GM19193 (cell line): ENCODE results near the gene DLG2.

ENCODE experiments used
- POLR2A ChIP-seq: IDR thresholded peaks from 4 replicates; pipeline ENCODE4 v1.6.1; 2011; ENCODE audit not compliant: insufficient read depth, insufficient read length; ENCODE audit errors: extremely low read depth

Gene DLG2

DNA sequence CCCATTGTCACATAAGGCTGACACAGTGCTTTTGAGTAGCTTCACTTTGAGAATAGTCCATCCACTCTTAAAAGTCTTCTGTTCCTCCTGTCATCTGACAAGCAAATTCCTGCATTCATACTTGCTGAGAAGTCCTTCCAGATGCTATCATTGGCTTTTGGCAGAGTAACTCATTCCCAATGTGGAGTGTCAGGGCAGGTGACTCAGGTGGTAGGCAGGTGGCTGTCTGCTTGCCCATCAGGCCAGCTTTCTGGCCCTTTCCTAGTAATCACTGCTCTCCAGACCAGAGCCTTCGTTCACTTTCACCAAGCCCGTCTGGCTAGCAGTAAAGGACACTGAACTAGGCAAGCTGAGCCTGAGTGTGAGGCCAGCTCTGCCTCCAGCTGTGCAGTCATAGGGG is 2178.5 kb downstream of the DLG2 start:
- no peak for TF ChIP-seq POLR2A

DNA sequence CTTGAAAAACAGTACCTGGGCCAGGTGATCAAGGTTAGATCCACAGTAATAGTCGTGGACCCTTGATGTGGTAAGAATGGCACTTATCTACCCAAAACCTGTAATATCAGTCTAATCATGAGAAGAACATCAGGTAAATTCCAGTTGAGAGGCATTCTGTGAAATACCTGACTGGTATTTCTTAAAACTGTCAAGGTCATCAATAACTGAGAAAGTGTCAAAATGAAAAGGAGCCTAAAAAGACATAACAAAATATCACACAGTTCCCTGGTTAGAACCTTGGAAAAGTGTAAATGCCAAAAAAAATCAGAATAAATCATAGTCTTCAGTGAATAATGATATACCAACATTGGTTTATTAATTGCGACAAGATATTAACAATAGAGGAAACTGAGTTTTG is 2185.5 kb downstream of the DLG2 start:
- no peak for TF ChIP-seq POLR2A

DNA sequence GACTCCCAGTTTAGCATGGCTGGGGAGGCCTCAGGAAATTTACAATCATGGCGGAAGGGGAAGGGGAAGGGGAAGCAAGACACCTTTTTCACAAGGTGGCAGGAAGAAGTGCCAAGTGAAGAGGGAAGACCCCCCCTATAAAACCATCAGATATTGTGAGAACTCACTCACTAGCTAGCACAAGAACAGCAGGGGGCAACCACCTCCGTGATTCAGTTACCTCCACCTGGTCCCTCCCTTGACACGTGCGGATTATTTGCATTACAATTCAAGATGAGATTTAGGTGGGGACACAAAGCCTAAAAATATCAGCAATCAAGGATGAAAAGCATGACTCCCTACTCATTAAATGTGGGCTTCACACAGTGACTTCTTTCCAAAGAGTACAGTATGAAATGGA is 2186.0 kb downstream of the DLG2 start:
- no peak for TF ChIP-seq POLR2A

DNA sequence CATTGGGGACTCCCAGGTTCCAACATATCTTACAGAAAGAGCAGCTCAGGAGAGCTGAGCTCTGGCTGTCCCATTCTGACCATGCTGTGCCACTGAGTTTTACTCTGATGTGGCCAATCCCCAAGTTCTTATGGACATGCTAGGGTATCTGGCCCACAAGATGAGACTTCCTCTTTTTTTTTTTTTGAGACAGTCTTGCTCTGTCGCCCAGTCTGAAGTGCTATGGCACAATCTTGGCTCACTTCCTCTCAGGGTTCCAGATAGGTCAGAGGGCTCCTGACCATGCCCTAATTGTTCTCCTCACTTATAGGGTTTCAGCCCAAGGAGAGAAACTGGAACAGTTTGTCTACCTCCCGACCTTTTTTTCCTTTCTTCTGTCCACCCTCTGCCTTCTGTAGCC is 2188.7 kb downstream of the DLG2 start:
- no peak for TF ChIP-seq POLR2A

DNA sequence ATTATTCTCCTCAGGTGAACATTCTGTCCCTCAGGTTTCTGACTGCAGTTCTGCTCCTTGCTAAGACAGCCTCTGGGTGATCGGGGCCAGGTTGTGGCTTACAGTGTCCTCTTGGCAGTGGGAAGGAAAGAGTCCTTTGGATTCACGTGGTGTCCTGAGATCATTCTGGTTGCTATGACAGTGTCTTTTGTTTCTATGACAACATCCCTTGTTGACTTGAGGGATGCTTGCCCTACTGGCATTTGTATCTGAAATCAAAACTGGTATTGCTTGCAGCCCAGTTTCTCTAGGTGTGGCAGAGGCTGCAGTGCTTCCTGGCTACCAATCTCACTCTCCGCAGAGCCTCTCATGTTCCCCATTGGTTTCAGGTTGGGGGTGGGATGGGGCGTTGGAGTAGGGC is 2189.2 kb downstream of the DLG2 start:
- TF ChIP-seq POLR2A = no peak

DNA sequence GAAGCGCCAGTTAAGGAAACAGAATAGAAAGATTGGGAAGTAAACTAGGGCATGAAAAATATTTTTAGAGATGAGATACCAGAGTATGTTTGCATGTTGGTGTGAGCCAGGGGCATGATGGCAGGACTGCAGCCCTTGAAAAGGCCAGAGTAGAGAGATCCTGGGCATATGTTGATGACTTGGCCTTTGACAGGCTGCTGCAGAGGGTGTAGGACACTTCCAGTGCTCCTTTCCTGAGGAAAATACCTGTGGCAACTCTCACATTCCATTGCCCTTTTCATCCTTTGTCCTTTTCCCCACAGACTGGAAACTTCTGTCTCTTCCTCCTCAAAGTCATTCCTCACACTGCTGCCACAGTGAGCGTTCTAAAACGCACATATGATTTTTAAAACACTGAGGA is 2190.3 kb downstream of the DLG2 start:
- TF ChIP-seq POLR2A = no peak

DNA sequence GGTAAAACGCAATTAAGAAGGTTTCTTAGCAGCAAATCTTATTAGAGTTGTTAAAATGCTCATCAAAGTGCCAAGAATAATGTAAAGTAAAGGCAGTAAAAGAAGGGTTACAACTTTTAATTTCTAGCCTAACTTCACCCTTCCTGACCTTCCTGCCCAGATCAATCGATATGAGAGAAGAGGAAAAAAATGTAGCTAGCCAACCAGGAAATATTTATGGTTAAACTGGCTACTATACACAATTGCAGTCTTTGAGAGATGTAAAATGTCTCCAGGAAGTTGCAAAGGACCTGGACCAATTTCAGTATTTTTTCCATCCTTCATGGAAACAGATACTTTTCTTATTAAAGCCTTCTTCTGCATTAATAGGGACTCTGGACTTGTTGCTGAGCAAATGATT is 2199.2 kb downstream of the DLG2 start:
- TF ChIP-seq POLR2A = no peak

DNA sequence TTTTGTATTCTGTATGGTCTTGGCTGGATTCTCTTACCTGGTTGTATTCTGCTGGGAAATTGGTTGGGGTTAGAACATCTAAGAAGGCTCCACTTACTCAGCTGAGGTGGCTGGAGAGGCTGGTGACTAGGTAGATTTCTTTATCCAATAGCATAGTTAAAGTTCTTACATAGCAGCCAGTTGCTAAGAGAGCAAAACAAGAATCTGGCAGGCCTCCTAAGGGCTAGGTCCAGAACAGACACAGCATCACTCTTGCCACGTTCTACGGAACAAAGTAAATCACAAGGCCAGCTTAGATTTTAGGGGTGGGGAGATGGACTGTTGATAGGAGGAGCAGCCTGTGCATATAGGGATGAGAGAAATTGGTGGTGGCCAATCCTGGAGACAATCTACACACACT is 2199.6 kb downstream of the DLG2 start:
- no peak for TF ChIP-seq POLR2A

DNA sequence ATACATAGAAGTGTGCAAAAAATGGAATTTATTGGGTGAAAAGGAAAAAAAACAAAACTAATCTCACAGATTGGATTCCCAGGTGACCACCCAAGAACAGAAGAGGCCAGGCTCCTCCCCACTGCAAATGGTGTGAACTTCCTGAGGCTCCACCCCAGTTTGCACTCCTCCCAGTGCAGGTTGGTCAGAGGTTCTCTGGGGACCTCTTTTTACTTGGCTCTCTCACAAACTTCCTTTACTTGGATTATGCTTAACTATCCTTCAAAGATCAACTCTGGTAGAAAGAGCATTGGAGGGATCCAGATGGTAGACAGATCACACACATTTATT is 2202.0 kb downstream of the DLG2 start:
- no peak for TF ChIP-seq POLR2A

DNA sequence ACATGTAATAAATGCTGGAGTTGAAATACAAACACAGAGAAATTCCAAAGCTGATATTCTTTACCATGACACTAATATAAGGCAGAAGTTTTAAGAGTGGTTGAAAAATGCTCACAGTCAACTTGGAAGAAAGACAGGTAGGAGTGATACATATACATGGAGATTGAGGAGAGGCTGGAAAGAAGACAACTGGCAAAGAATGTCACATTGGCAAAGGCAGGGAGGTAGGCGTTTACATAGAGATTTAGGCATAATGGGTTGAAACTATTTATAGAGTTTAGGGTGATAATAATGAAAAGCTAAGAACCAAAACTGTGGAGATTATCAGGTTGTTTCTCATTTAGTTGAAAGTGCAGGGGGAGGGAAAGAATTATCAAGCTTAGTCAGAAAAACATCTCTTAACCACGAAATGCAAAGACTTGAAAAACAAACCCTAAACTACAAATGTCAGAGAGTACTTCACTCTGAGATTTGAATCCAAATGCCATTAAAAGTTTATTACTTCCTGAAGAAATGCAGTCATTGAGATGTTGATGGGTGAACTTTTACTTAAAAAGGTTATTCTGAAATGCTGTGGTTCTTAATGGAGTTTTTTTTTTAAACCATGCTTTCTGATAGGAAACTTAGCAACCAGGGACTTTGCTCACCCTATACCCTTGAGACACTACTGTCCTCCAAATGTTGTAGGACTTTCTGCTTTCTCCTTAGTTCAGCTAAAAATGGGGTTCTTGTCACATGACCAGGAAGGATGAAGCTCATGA is 2202.6 kb downstream of the DLG2 start:
- no peak for TF ChIP-seq POLR2A

DNA sequence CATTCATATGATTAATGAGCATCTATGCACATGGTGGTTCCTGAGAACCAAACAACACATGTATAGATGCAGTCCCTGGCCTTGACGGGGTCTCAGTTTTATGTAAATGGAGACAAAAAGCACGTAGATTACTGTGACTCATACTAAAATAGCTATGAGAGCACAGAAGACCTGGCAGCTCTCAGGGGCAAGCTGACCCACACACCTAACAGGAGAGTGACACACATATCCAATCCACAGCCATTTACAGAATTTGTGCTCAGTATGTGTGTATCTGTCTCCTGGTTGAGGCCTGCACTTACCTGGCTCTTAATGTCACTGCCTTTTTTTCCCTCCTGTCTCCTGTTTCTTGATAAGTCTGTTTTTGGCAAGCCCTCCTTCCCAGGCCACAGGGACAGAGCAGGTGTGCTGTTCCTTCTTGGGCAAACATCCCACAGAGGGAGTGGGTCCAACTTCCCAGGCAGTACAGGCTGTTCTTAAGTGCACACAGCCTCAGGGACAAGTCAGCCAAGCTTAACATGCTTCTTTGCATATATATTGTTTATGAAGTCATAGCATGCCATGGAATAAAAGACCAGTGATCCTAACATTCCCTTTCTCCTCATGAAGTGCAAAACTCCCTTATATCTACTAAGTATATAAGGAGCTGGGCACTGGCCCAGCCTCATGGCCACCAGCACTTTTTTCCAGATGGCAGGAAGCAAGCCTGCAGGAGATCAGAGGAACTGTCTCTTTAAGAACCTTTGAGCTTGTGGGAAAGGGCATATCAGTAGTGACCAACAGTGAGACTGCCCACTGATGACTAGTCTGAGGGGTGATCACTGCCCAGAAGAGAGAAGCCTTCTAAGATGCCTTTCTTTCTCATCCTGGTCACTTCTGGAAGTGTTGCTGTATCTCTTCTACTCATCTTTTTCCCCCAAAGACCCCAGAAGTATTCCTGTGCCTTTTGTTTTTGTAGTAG is 2216.3 kb downstream of the DLG2 start:
- no peak for TF ChIP-seq POLR2A

DNA sequence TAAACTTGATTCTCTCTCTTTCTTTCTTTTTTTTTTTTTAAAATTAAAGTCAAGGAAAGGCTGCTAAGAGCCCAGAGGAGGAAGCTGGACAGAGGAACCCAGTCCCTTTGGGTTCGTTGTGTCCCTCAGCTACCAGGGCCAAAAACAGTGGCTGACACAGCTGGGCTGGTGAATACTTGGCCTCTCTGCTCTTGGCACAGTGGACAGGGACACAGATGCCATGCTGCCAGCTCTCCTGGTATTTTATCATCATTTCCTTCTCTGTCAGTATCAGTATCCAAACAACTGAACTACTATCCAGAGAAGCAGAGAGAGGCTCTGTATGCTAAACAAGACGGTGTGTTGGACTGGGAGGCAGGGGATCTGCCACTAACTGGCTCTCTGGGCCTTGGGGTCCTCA is 2217.3 kb downstream of the DLG2 start:
- TF ChIP-seq POLR2A = no peak

DNA sequence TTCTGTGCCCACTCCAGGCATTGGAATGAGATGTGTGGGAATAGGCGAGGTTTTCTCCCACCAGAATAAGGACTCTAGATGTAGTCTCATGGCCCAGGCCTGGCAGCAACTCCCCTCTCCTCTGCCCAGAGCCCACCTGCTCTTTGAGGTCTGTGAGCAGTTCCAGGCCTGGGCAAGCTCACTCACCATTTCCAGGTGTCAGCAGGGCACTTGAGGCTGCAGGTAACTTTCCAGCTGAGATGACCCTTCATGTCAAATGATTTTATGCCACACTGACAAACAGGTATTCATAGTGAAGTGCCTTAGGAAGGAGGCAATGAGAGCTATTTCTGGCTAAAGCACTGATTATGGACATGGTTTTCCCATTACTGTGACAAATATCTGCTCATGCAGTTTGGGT is 2217.7 kb downstream of the DLG2 start:
- no peak for TF ChIP-seq POLR2A

DNA sequence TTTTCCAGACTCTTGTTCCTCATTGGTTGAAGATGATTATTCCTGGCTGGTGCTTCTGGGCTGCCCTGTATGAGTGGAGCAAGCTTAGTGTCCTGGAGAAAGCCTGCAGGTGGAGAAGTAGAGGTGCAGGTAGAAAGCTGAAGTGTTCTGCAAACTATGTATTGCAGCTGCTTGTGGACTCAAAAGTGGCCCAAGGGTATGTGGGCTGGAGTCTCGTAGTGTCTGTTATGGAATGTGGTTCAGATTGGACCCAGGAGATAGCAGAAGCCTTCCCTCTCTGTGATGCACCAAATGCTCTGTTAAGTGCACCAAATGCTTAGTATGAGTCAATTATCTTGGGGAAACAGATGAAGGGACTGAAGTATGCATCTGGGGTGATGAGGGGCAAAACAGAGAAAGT is 2218.2 kb downstream of the DLG2 start:
- TF ChIP-seq POLR2A = no peak
